Measurements from ENCODE around the gene DPY19L3. TPM values are rescaled to one million over a fixed set of nuclear protein-coding genes. Genes with fewer than 3 reads are reported as not detected.
"Not testable (repeated sequence)": the region's sequence is repeated elsewhere in the genome, so short reads cannot be mapped to it uniquely, and the experiment has no call there.

Gene DPY19L3
- total RNA-seq, 2 donors from 2014 or later = 21.6 to 29.0 TPM

GRCh38 chr19:32475141-32476031 is 69.8 kb downstream of the DPY19L3 start:
- intact Hi-C loops (cut with DNase I) = no loop called here
- no peak for DNase-seq (ENCODE audit: low spot score)

GRCh38 chr19:32476032-32476350 is 70.4 kb downstream of the DPY19L3 start:
- intact Hi-C loops (cut with DNase I) = no loop called here
- no peak for DNase-seq (ENCODE audit: low spot score)

GRCh38 chr19:32480321-32480720 is 74.8 kb downstream of the DPY19L3 start:
- DNase-seq (ENCODE audit: low spot score) = no peak

GRCh38 chr19:32483574-32483973 is 78.0 kb downstream of the DPY19L3 start:
- DNase-seq (ENCODE audit: low spot score) = no peak
- intact Hi-C loops (cut with DNase I) = no loop called here

More at GRCh38 chr19:32480321-32480720, 74.8 kb downstream of the DPY19L3 start:
- intact Hi-C loops (cut with DNase I) = no loop called here

- intact Hi-C loops (cut with DNase I) = no loop called here
- no peak for DNase-seq (ENCODE audit: low spot score)
Observed at GRCh38 chr19:32489971-32490370, 84.4 kb downstream of the DPY19L3 start.

- no peak for DNase-seq (ENCODE audit: low spot score)
- intact Hi-C loops (cut with DNase I) = no loop called here
Observed at GRCh38 chr19:32497391-32497790, 91.8 kb downstream of the DPY19L3 start.

- no peak for DNase-seq (ENCODE audit: low spot score)
- intact Hi-C loops (cut with DNase I) = no loop called here
Observed at GRCh38 chr19:32498648-32499200, 93.2 kb downstream of the DPY19L3 start.

- DNase-seq (ENCODE audit: low spot score); intact Hi-C loops (cut with DNase I): not testable (repeated sequence)
Observed at GRCh38 chr19:32512498-32512897, 106.9 kb downstream of the DPY19L3 start.

- no peak for DNase-seq (ENCODE audit: low spot score)
- intact Hi-C loops (cut with DNase I) = no loop called here
Observed at GRCh38 chr19:32519023-32519422, 113.5 kb downstream of the DPY19L3 start.

- DNase-seq (ENCODE audit: low spot score) = no peak
- intact Hi-C loops (cut with DNase I) = no loop called here
Observed at GRCh38 chr19:32522967-32523366, 117.4 kb downstream of the DPY19L3 start.

- DNase-seq (ENCODE audit: low spot score) = no peak
- intact Hi-C loops (cut with DNase I) = loop anchor here in 1 of 2 donors (5.0 kb wide), 1 partner anchor 95 kb away; no protein-coding TSS in a partner anchor
Observed at GRCh38 chr19:32526895-32527294, 121.3 kb downstream of the DPY19L3 start.

- no peak for DNase-seq (ENCODE audit: low spot score)
- intact Hi-C loops (cut with DNase I) = no loop called here
Observed at GRCh38 chr19:32530773-32531172, 125.2 kb downstream of the DPY19L3 start.

GRCh38 chr19:32532233-32532632 is 126.7 kb downstream of the DPY19L3 start:
- intact Hi-C loops (cut with DNase I) = no loop called here
- no peak for DNase-seq (ENCODE audit: low spot score)

Other genes starting within 250 kb of the DPY19L3 start
- gene ZNF507, start 60.2 kb upstream of the DPY19L3 start, total RNA-seq = 10 to 100 TPM; 16.1 to 18.9 TPM
- gene PDCD5, start 175.4 kb downstream of the DPY19L3 start, total RNA-seq = 100 to 1,000 TPM in 1 of 2 donors, 10 to 100 TPM in 1; 99.8 to 125 TPM

All from posterior vena cava (tissue), 2 donors.